GM23248 (cell line): ENCODE results near the gene VARS2. TPM values are rescaled to one million over a fixed set of nuclear protein-coding genes. Genes with fewer than 3 reads are reported as not detected.
"Not testable (repeated sequence)": the region's sequence is repeated elsewhere in the genome, so short reads cannot be mapped to it uniquely, and the experiment has no call there.

Experiments used
- DNase-seq: peaks from one replicate; pipeline ENCODE4 v3.0.0-alpha.2; 2015
- H2AFZ ChIP-seq: fragments of 200-600 bp; sonication (generic); 2 replicates; pipeline ENCODE4 v1.6.1; 2016; ENCODE audit warnings: antibody characterized with exemption
- H3F3A ChIP-seq: fragments of 200-600 bp; sonication (generic); 2 replicates; pipeline ENCODE4 v1.6.1; 2016; ENCODE audit warnings: mild to moderate bottlenecking, antibody characterized with exemption, mixed run types; ENCODE audit not compliant: insufficient read depth
- H3K27ac ChIP-seq: fragments of 200-600 bp; sonication (generic); 2 replicates; pipeline ENCODE4 v1.5.1; 2016; ENCODE audit warnings: mild to moderate bottlenecking
- H3K27me3 ChIP-seq: fragments of 200-600 bp; sonication (generic); replicated peaks from 2 replicates; pipeline ENCODE4 v1.6.1; 2016; ENCODE audit warnings: mild to moderate bottlenecking; ENCODE audit not compliant: insufficient read depth
- H3K36me3 ChIP-seq: fragments of 200-600 bp; sonication (generic); 2 replicates; pipeline ENCODE4 v1.6.1; 2016; ENCODE audit warnings: low read depth, mild to moderate bottlenecking
- H3K4me1 ChIP-seq: fragments of 200-600 bp; sonication (generic); 2 replicates; pipeline ENCODE4 v1.6.1; 2016; ENCODE audit warnings: mild to moderate bottlenecking; ENCODE audit not compliant: insufficient read depth
- H3K4me2 ChIP-seq: fragments of 200-600 bp; sonication (generic); one replicate; pipeline ENCODE4 v1.6.1; 2016; ENCODE audit warnings: mild to moderate bottlenecking; ENCODE audit not compliant: unreplicated experiment
- H3K4me3 ChIP-seq: fragments of 200-600 bp; sonication (generic); 2 replicates; pipeline ENCODE4 v1.5.1; 2016; ENCODE audit warnings: mild to moderate bottlenecking
- H3K79me2 ChIP-seq: fragments of 200-600 bp; sonication (generic); 2 replicates; pipeline ENCODE4 v1.6.1; 2016; ENCODE audit warnings: mild to moderate bottlenecking; ENCODE audit not compliant: insufficient read depth
- H3K9ac ChIP-seq: fragments of 200-600 bp; sonication (generic); 2 replicates; pipeline ENCODE4 v1.6.1; 2016; ENCODE audit warnings: mild to moderate bottlenecking
- H3K9me2 ChIP-seq: fragments of 200-600 bp; sonication (generic); 2 replicates; pipeline ENCODE4 v1.6.1; 2016; ENCODE audit warnings: mixed run types, mild to moderate bottlenecking, moderate library complexity; ENCODE audit not compliant: insufficient read depth
- H3K9me3 ChIP-seq: fragments of 200-600 bp; sonication (generic); one replicate; pipeline ENCODE4 v1.6.1; 2017; ENCODE audit warnings: low read depth
- H4K20me1 ChIP-seq: fragments of 200-600 bp; sonication (generic); 2 replicates; pipeline ENCODE4 v1.6.0; 2016; ENCODE audit not compliant: insufficient read depth
- EZH2 ChIP-seq: fragments of 200-600 bp; sonication (generic); IDR thresholded peaks from 2 replicates; pipeline ENCODE4 v1.6.1; 2018; ENCODE audit warnings: antibody characterized with exemption, mild to moderate bottlenecking; ENCODE audit not compliant: insufficient read depth, poor library complexity, severe bottlenecking
- EZH2phosphoT487 ChIP-seq: fragments of 200-600 bp; sonication (generic); IDR thresholded peaks from 2 replicates; pipeline ENCODE4 v1.6.1; 2018; ENCODE audit warnings: antibody characterized with exemption, moderate library complexity, mild to moderate bottlenecking, low read depth; ENCODE audit not compliant: insufficient read depth
- WGBS, 2 experiments: methylation state at CpG; one replicate each; pipeline ENCODE4 v1.1.6; 2015 to 2017; ENCODE audit warnings: low lambda C conversion rate in 2 of 2, low coverage in 1 of 2; ENCODE audit errors: missing lambda C conversion rate in 2 of 2; 5-methylcytosine and 5-hydroxymethylcytosine counted together
- in situ Hi-C: fragments of 300-500 bp; cut with MboI; formaldehyde crosslinking; loops from 2 replicates; pipeline ENCODE4 v1.15.0; 2020
- polyA plus RNA-seq: library from polyadenylated mRNA; unstranded; fragments of >200 nt; fragmentation: Nextera tagmentation; extraction: Ambion mirVana; gene quantifications from 2 replicates; pipeline ENCODE4 v1.2.1, GENCODE V29; 2016
- total RNA-seq: library from RNA; depleted of rRNA; stranded (reverse); fragments of >200 nt; shearing (Covaris generic); gene quantifications from 2 replicates; pipeline ENCODE4 v1.2.3, GENCODE V29; 2014

The VARS2 gene
- total and polyA plus RNA-seq, 2 experiments from 2014 or later, result 9.9 to 20.8 TPM

DNA sequence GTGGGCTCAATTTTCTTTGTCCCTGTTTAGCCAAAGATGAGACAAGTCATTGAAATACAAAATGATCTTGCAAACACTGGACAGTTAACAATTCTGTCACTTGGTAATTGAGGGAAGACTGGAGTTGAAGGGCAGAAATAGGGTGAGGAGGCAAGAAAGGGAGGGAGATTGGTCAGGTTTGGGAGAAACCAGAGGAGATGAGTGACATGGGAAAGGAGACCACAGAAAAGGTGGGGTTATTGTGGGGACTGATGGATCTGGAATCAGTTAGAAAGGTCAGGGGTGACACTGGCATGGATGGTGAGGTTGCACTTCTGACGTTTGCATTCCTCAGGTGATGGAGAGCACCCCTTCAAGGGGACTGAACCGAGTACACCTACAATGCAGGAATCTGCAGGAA lies 5.3 kb upstream of the VARS2 start:
- in situ Hi-C loops, result no loop called here
- TF ChIP-seq EZH2 (no peak), EZH2phosphoT487 (no peak)
- Histone ChIP-seq H3K9me3 (no peaks in the 10 kb centered on the region), H3K27me3 (no peaks in the 10 kb centered on the region), H3K4me3 (peak overlapping the region; percentile 100), H3K27ac (no peak overlapping the region), H2AFZ (peak overlapping the region; percentile 99), H3K36me3 (no peaks in the 10 kb centered on the region), H3K9ac (peak overlapping the region; percentile 93), H3F3A (peaks cover 24% of the 10 kb centered on the region), H3K9me2 (no peaks in the 10 kb centered on the region), H3K4me2 (peak overlapping the region; percentile 98), H4K20me1 (no peaks in the 10 kb centered on the region), H3K79me2 (peaks cover 19% of the 10 kb centered on the region), H3K4me1 (peaks cover 7% of the 10 kb centered on the region; the same call in 1 of the 2 replicates)
- DNase-seq, result no peak
- WGBS, 2 experiments, result 27 to 30% methylated on average over 2 of the region's 2 CpGs

DNA sequence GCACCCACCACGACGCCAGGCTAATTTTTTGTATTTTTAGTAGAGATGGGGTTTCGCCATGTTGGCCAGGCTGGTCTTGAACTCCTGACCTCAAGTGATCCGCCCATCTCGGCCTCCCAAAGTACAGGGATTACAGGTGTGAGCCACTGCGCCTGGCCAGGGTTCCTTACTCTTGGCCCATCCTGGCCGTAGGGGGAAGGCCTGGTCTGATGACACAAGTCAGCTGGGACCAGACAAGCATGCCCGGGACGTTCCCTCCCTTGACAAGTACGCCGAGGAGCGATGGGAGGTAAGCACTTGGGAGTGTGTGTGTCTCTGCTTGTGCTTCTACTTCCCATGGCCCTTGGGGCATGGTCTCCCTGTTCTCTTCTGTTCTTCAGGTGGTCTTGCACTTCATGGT lies 3.6 kb upstream of the VARS2 start:
- H3K4me2 ChIP-seq, H3K27ac ChIP-seq, H3K9me3 ChIP-seq, H3K27me3 ChIP-seq, H3K4me3 ChIP-seq, H3K9me2 ChIP-seq, H4K20me1 ChIP-seq, H2AFZ ChIP-seq, H3K4me1 ChIP-seq, H3K9ac ChIP-seq, DNase-seq, H3K36me3 ChIP-seq: not testable (repeated sequence)
- Histone ChIP-seq H3F3A (peaks cover 24% of the 10 kb centered on the region), H3K79me2 (peaks cover 19% of the 10 kb centered on the region)
- in situ Hi-C loops, result loop anchor here (10.0 kb wide), 1 partner anchor 164 kb away; no protein-coding TSS in a partner anchor
- WGBS, 2 experiments, result 90 to 95% methylated on average over 12 of the region's 12 CpGs

DNA sequence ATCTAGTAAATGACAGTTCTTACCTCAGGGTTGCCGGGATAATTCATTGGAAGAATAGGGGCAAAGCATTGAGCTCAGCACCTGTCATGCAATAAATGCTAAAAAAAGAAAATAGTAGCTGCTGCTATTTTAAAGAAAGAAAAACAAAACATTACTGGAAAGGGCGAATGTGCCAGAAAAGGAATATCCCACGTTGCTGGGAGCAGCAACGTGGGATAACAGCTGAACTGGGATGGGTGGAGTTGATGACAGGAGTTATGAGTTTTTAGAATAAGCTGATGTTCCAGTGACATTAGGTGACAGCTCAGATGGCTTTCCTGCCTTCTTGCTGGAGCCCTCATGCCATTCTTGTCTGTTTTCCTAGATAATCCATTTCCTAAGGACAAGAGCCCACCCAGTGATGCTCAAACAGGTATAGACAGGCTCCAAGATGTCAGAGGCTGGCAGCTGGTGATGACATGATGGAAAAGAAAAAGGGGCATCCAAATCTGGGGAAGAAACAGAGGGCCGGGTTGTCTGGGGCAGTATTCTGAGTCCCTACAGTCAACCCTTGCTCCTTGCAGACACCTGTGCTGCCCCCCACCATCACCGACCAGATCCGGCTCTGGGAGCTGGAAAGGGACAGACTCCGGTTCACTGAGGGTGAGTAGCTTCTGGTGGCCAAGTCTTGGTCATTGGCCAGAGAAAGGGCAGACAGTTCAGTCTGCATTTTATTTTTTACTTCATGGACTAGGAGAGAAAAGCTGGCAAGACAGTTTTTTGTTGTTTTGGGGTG lies 1.1 kb upstream of the VARS2 start:
- in situ Hi-C loops, result loop anchor here (10.0 kb wide), 1 partner anchor 162 kb away; no protein-coding TSS in a partner anchor
- WGBS, 2 experiments, result 77 to 80% methylated on average over 8 of the region's 8 CpGs
- Histone ChIP-seq H3K4me2 (no peak overlapping the region), H3K9me3 (no peaks in the 10 kb centered on the region), H2AFZ (no peak overlapping the region), H3K27me3 (no peaks in the 10 kb centered on the region), H3K9me2 (no peaks in the 10 kb centered on the region), H3F3A (peaks cover 12% of the 10 kb centered on the region), H3K4me1 (peaks cover 7% of the 10 kb centered on the region; the same call in 1 of the 2 replicates), H4K20me1 (no peaks in the 10 kb centered on the region), H3K36me3 (0 out of 2 replicates have a peak, but pooled peaks cover 3% of the 10 kb centered on the region), H3K79me2 (peaks cover 19% of the 10 kb centered on the region), H3K27ac (no peak overlapping the region), H3K4me3 (no peak overlapping the region), H3K9ac (peak overlapping the region; percentile 90; the same call in 1 of the 2 replicates)
- TF ChIP-seq EZH2 (no peak), EZH2phosphoT487 (no peak)
- peak; percentile 7 for DNase-seq

DNA sequence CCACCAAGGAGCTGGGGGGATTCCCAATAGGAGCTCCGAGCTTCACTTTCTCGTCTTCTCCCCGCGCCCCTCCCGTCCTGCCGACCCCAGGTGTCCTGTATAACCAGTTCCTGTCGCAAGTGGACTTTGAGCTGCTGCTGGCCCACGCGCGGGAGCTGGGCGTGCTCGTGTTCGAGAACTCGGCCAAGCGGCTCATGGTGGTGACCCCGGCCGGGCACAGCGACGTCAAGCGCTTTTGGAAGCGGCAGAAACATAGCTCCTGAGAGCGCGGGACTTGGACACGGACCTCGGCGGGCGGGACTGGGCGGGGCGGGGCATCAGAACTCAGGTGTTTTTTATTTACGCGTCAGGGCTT lies 340 bp upstream of the VARS2 start:
- Histone ChIP-seq H3K4me2 (peak overlapping the region; percentile 77), H2AFZ (peak overlapping the region; percentile 84), H3K27me3 (no peaks in the 10 kb centered on the region), H3K9me3 (no peaks in the 10 kb centered on the region), H3K27ac (peak overlapping the region; percentile 72), H3K9ac (peak overlapping the region; percentile 90), H3K36me3 (0 out of 2 replicates have a peak, but pooled peaks cover 3% of the 10 kb centered on the region), H3K4me3 (peak overlapping the region; percentile 74), H3K4me1 (peaks cover 7% of the 10 kb centered on the region; the same call in 1 of the 2 replicates), H4K20me1 (no peaks in the 10 kb centered on the region), H3K79me2 (peaks cover 13% of the 10 kb centered on the region), H3F3A (peaks cover 12% of the 10 kb centered on the region), H3K9me2 (no peaks in the 10 kb centered on the region)
- WGBS, 2 experiments, result 5 to 11% methylated on average over 19 to 31 of the region's 31 CpGs
- in situ Hi-C loops, result loop anchor here (10.0 kb wide), 1 partner anchor 161 kb away; no protein-coding TSS in a partner anchor
- DNase-seq, result no peak
- no peak for TF ChIP-seq EZH2phosphoT487
- no peak for TF ChIP-seq EZH2
